Glutamatergic neuron (in vitro differentiated cells): ENCODE measurements around the gene B3GALNT1. TPM values are rescaled to one million over a fixed set of nuclear protein-coding genes. Genes with fewer than 3 reads are reported as not detected.

Experiments
- DNase-seq: peaks from one replicate; pipeline ENCODE4 v3.0.0; 2022
- H3K27ac Mint-ChIP-seq: one replicate; pipeline ENCODE4 v1.8.0; 2020; ENCODE audit warnings: mild to moderate bottlenecking, mixed read lengths, inconsistent platforms; ENCODE audit not compliant: unreplicated experiment
- H3K27me3 Mint-ChIP-seq: one replicate; pipeline ENCODE4 v1.8.0; 2020; ENCODE audit warnings: mild to moderate bottlenecking, moderate library complexity, mixed read lengths, inconsistent platforms; ENCODE audit not compliant: unreplicated experiment
- H3K36me3 Mint-ChIP-seq: one replicate; pipeline ENCODE4 v1.8.0; 2020; ENCODE audit warnings: mild to moderate bottlenecking, mixed read lengths, inconsistent platforms; ENCODE audit not compliant: unreplicated experiment
- H3K4me1 Mint-ChIP-seq: one replicate; pipeline ENCODE4 v1.8.0; 2020; ENCODE audit warnings: mild to moderate bottlenecking, low read depth, mixed read lengths, inconsistent platforms; ENCODE audit not compliant: unreplicated experiment
- H3K4me3 Mint-ChIP-seq: one replicate; pipeline ENCODE4 v1.8.0; 2020; ENCODE audit warnings: mild to moderate bottlenecking, mixed read lengths, inconsistent platforms; ENCODE audit not compliant: unreplicated experiment
- H3K9me3 Mint-ChIP-seq: one replicate; pipeline ENCODE4 v1.8.0; 2020; ENCODE audit warnings: mild to moderate bottlenecking, moderate library complexity, mixed read lengths, inconsistent platforms; ENCODE audit not compliant: unreplicated experiment
- CTCF ChIP-seq: fragments of 200-600 bp; sonication (generic); IDR thresholded peaks from one replicate; pipeline ENCODE4 v1.5.0; 2021; ENCODE audit not compliant: partially characterized antibody, unreplicated experiment
- long read RNA-seq: library from polyadenylated mRNA; unstranded; transcript quantifications from one replicate; pipeline ENCODE4 v2.0.0, GENCODE V29; 2020; ENCODE audit not compliant: unreplicated experiment
- total RNA-seq: library from RNA; stranded (reverse); fragmentation: NEBNext Ultra II Directional; extraction: Animal tissue kit (Norgen Biotek cat#: 25700); gene quantifications from one replicate; pipeline ENCODE4 v1.2.1, GENCODE V29; 2021; ENCODE audit not compliant: unreplicated experiment

The B3GALNT1 gene
- 2.6 TPM for total RNA-seq
- long read RNA-seq, partial matches to known transcripts, result 0 of 6 reads
- long read RNA-seq, other reads (novel, unspliced or antisense), result 2 of 6 reads

- Mint-ChIP-seq H3K4me1 (no peaks in the 10 kb centered on the region), H3K4me3 (peak within 1 kb of the TSS; percentile 86), H3K27ac (no peak within 1 kb of the TSS), H3K9me3 (peaks cover 2% of the 10 kb centered on the region), H3K36me3 (no peaks in the 10 kb centered on the region), H3K27me3 (peaks cover 6% of the 10 kb centered on the region)
- TF ChIP-seq CTCF, result no peak
- DNase-seq, result peak; percentile 65
These were observed at the start of gene B3GALNT1 for GRCh38 chr3:161104561-161105551. Gene B3GALNT1, minus strand, starts transcription at chr3:161105349. Its CDS starts 18,595 bp downstream, at chr3:161086754.

- peaks cover 2% of the 10 kb centered on the region for H3K27me3 Mint-ChIP-seq
- H3K4me3 Mint-ChIP-seq, result no peak overlapping the region
- DNase-seq, result no peak
- no peaks in the 10 kb centered on the region for H3K36me3 Mint-ChIP-seq
- H3K27ac Mint-ChIP-seq, result no peak overlapping the region
- H3K4me1 Mint-ChIP-seq, result peaks cover 10% of the 10 kb centered on the region
- TF ChIP-seq CTCF, result no peak
- peaks cover 1% of the 10 kb centered on the region for H3K9me3 Mint-ChIP-seq
These were observed 48.3 kb upstream of the B3GALNT1 start for GRCh38 chr3:161153480-161153879.

- peaks cover 10% of the 10 kb centered on the region for H3K4me1 Mint-ChIP-seq
- peaks cover 1% of the 10 kb centered on the region for H3K9me3 Mint-ChIP-seq
These were observed 44.9 kb upstream of the B3GALNT1 start for GRCh38 chr3:161150001-161150525.

GRCh38 chr3:161149529-161149928, 44.4 kb upstream of the B3GALNT1 start:
- Mint-ChIP-seq H3K36me3 (peaks cover 4% of the 10 kb centered on the region), H3K27me3 (peaks cover 2% of the 10 kb centered on the region), H3K27ac (no peak overlapping the region), H3K9me3 (peaks cover 1% of the 10 kb centered on the region), H3K4me3 (no peak overlapping the region), H3K4me1 (peaks cover 10% of the 10 kb centered on the region)
- TF ChIP-seq CTCF, result no peak
- no peak for DNase-seq

More at GRCh38 chr3:161150001-161150525, 44.9 kb upstream of the B3GALNT1 start:
- H3K27me3 Mint-ChIP-seq, result peaks cover 2% of the 10 kb centered on the region
- no peak overlapping the region for H3K27ac Mint-ChIP-seq
- H3K36me3 Mint-ChIP-seq, result peaks cover 4% of the 10 kb centered on the region
- no peak for TF ChIP-seq CTCF
- DNase-seq, result no peak
- peak overlapping the region; percentile 17 for H3K4me3 Mint-ChIP-seq
